Measurements from ENCODE around the gene GBE1.
"Not testable (repeated sequence)": the region's sequence is repeated elsewhere in the genome, so short reads cannot be mapped to it uniquely, and the experiment has no call there.

GBE1 gene

DNA sequence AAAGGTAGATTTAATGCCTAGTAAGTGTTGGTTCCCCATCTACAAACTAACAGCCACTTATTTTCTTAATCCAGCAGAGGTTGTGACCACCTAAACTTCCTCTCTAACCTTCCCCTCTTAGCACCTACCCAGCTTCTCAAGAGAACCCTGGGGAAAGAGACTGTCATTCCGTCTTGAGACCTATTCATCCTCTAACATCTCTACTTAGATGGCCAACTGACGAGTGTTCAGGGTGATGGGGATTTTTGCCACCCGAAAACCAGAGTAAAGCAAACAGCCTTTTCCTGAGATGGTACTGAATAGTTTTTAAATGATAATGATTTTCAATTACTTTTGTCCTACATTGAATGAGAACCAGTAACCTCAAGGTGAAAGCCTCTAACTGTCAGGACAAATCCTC is 9.3 kb upstream of the GBE1 start:
- Histone ChIP-seq H3K27me3 (replicated peaks; ENCODE audit: control insufficient read depth, insufficient read depth, low read length) (no peaks in the 10 kb centered on the region), H3K4me3 (replicated peaks; ENCODE audit: low read depth, low read length) (no peak overlapping the region), H3K36me3 (ENCODE audit: control insufficient read depth, insufficient read depth, low read length) (no peaks in the 10 kb centered on the region)
- TF ChIP-seq, protein P1, sequence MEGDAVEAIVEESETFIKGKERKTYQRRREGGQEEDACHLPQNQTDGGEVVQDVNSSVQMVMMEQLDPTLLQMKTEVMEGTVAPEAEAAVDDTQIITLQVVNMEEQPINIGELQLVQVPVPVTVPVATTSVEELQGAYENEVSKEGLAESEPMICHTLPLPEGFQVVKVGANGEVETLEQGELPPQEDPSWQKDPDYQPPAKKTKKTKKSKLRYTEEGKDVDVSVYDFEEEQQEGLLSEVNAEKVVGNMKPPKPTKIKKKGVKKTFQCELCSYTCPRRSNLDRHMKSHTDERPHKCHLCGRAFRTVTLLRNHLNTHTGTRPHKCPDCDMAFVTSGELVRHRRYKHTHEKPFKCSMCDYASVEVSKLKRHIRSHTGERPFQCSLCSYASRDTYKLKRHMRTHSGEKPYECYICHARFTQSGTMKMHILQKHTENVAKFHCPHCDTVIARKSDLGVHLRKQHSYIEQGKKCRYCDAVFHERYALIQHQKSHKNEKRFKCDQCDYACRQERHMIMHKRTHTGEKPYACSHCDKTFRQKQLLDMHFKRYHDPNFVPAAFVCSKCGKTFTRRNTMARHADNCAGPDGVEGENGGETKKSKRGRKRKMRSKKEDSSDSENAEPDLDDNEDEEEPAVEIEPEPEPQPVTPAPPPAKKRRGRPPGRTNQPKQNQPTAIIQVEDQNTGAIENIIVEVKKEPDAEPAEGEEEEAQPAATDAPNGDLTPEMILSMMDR (IDR thresholded peaks at IDR 0.05; ENCODE audit: insufficient read depth, low read length, poor library complexity, severe bottlenecking) = no peak
- DNase-seq (ENCODE audit: extremely low read depth, insufficient read length) = no peak

DNA sequence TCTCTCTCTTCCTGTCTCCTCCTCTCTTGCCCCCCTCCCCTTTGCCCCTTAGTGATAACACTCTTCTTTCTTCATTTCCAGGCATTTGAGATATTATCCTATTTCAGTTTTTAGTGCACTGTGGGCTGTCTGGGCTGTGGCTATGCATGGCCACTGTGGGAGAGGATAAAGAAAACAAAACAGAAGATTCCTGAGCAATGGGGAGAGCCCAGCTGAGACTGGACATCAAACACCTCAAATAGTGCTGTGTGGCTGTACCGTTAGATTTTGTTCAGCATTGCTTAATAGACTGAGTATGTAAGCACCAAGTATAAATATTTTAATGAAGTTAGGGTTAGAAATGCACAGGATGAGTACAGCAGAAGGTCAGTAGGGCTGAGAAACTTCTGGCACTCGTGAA is 7.9 kb upstream of the GBE1 start:
- TF ChIP-seq, protein P1 (IDR thresholded peaks at IDR 0.05; ENCODE audit: insufficient read depth, low read length, poor library complexity, severe bottlenecking) = no peak

DNA sequence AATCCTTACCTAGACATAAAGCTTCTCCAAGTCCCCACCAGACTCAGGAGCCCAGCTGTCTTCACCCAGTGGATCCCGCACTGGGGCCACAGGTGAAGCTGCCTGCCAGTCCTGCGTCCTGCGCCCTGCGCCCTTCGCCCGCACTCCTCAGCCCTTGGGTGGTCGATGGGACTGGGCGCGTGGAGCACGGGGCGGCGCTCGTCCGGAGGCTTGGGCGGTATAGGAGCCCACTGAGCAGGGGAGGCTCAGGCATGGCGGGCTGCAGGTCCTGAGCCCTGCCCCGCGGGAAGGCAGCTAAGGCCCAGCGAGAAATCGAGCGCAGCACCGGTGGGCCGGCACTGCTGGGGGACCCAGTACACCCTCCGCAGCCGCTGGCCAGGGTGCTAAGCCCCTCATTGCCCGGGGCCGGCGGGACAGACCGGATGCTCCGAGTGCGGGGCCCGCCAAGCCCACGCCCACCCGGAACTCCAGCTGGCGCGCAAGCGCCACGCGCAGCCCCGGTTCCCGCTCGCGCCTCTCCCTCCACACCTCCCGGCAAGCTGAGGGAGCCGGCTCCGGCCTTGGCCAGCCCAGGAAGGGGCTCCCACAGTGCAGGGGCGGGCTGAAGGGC is 5.9 kb upstream of the GBE1 start:
- not testable (repeated sequence) for DNase-seq (ENCODE audit: extremely low read depth, insufficient read length); H3K4me3 ChIP-seq (replicated peaks; ENCODE audit: low read depth, low read length); H3K36me3 ChIP-seq (ENCODE audit: control insufficient read depth, insufficient read depth, low read length); H3K27me3 ChIP-seq (replicated peaks; ENCODE audit: control insufficient read depth, insufficient read depth, low read length)

More for the DNA sequence above, 7.9 kb upstream of the GBE1 start:
- DNase-seq (ENCODE audit: extremely low read depth, insufficient read length) = no peak
- Histone ChIP-seq H3K27me3 (replicated peaks; ENCODE audit: control insufficient read depth, insufficient read depth, low read length) (no peaks in the 10 kb centered on the region), H3K4me3 (replicated peaks; ENCODE audit: low read depth, low read length) (no peak overlapping the region), H3K36me3 (ENCODE audit: control insufficient read depth, insufficient read depth, low read length) (no peaks in the 10 kb centered on the region)

DNA sequence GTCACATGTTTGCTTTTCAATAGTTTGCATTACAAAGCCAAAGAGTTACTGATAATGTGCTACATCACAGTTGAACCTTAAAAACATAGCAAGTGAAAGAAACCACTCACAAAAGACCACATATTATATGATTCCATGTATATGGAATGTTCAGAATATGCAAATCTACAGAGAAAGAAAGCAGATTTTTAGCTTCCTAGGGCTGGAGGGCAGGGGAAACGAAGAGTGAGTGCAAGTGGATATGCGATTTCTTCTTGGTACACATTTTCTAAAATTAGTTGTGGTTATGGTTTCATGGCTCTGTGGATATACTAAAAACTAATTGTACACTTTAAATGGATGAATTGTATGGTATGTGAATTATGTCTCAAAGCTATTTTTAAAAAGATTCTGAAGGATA is 4.0 kb upstream of the GBE1 start:
- Histone ChIP-seq H3K4me3 (replicated peaks; ENCODE audit: low read depth, low read length) (no peak overlapping the region), H3K27me3 (replicated peaks; ENCODE audit: control insufficient read depth, insufficient read depth, low read length) (no peaks in the 10 kb centered on the region), H3K36me3 (ENCODE audit: control insufficient read depth, insufficient read depth, low read length) (no peaks in the 10 kb centered on the region)
- no peak for DNase-seq (ENCODE audit: extremely low read depth, insufficient read length)
- TF ChIP-seq, protein P1 (IDR thresholded peaks at IDR 0.05; ENCODE audit: insufficient read depth, low read length, poor library complexity, severe bottlenecking) = no peak

DNA sequence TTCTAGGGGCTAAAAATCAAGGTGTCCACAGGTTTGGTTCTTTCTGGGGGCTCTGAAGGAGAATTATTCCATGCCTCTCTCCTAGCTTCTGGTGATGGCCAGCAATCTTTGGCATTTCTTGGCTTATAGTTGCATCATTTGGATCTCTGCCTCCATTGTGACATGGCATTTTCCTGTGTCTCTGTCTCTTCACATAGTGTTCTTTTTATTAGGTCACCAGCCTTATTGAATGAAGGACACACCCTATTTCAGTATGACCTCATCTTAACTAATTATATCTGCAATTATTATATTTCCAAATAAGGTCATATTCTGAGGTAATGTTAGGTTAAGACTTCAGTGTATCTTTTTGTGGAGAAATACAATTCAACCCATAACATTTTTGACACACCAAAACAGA is 3.2 kb upstream of the GBE1 start:
- Histone ChIP-seq H3K27me3 (replicated peaks; ENCODE audit: control insufficient read depth, insufficient read depth, low read length) (no peaks in the 10 kb centered on the region), H3K36me3 (ENCODE audit: control insufficient read depth, insufficient read depth, low read length) (no peaks in the 10 kb centered on the region), H3K4me3 (replicated peaks; ENCODE audit: low read depth, low read length) (no peak overlapping the region)
- no peak for DNase-seq (ENCODE audit: extremely low read depth, insufficient read length)
- TF ChIP-seq, protein P1 (IDR thresholded peaks at IDR 0.05; ENCODE audit: insufficient read depth, low read length, poor library complexity, severe bottlenecking) = no peak

DNA sequence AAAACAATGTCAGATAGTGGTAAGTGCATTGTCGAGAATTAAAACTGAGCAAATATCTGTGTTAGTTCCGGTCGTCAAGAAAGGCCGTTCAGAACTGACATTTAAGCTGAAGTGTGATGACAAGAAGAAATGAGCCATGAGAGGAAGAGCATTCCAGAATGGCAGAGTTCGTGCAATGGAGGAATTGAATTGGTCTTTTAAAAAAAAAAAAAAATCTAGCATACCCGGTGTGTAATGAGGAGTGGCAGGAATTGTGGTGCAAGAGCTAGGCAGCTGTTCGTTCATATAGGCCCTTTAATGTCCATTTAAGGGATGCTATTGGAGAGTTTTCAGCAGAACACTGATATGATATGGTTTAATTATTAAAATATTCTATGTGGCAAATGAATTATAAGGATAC is 2.6 kb upstream of the GBE1 start:
- TF ChIP-seq, protein P1 (IDR thresholded peaks at IDR 0.05; ENCODE audit: insufficient read depth, low read length, poor library complexity, severe bottlenecking) = no peak
- DNase-seq (ENCODE audit: extremely low read depth, insufficient read length) = no peak
- Histone ChIP-seq H3K36me3 (ENCODE audit: control insufficient read depth, insufficient read depth, low read length) (no peaks in the 10 kb centered on the region), H3K27me3 (replicated peaks; ENCODE audit: control insufficient read depth, insufficient read depth, low read length) (no peaks in the 10 kb centered on the region), H3K4me3 (replicated peaks; ENCODE audit: low read depth, low read length) (no peak overlapping the region)

Data from GM06990 (cell line).